ENCODE measurements around the gene C2orf92. TPM values are rescaled to one million over a fixed set of nuclear protein-coding genes. Genes with fewer than 3 reads are reported as not detected.

Gene C2orf92
- total and polyA plus RNA-seq, 2 donors (not counting 3 experiments of a cell fraction or from before 2014, with no cell fraction given) = 1.8 to 7.9 TPM

- Histone ChIP-seq H3K9me3 (replicated peaks; ENCODE audit: control insufficient read depth, insufficient read depth, low read length) (no peaks in the 10 kb centered on the region), H3K9me1 (replicated peaks; ENCODE audit: control insufficient read depth, extremely low read depth, insufficient read depth, low read length) (no peaks in the 10 kb centered on the region), H3K27ac (ENCODE audit: insufficient read depth, low read depth, low read length) (no peak overlapping the region), H3K9ac (replicated peaks; ENCODE audit: extremely low read depth, insufficient read depth, low read length) (no peak overlapping the region), H4K20me1 (replicated peaks; ENCODE audit: control insufficient read depth, extremely low read depth, insufficient read depth, low read length) (no peaks in the 10 kb centered on the region), H3K79me2 (ENCODE audit: control insufficient read depth, insufficient read depth, low read length) (no peaks in the 10 kb centered on the region), H3K4me3 (replicated peaks in 1 of 3; ENCODE audit: insufficient read depth in 1 of 3, low read depth in 1 of 3, low read length in 3 of 3) (no peak overlapping the region), H3K27me3 (ENCODE audit: control insufficient read depth in 2 of 2, insufficient read depth in 2 of 2, low read length in 2 of 2) (no peaks in the 10 kb centered on the region), H2AFZ (ENCODE audit: low read depth, low read length) (no peak overlapping the region), H3K36me3 (ENCODE audit: control insufficient read depth in 2 of 2, extremely low read depth in 1 of 2, insufficient read depth in 2 of 2, low read length in 2 of 2) (no peaks in the 10 kb centered on the region), H3K4me2 (ENCODE audit: insufficient read depth, low read length) (no peak overlapping the region), H3K4me1 (ENCODE audit: control insufficient read depth, extremely low read depth, insufficient read depth, low read length) (peaks cover 7% of the 10 kb centered on the region)
- ChIA-PET POLR2A (no interaction called here), CTCF (interaction anchor here (1.3 to 1.4 kb wide), 2 partner anchors 16 to 17 kb away, joined by 3 read pairs; no protein-coding TSS in a partner anchor)
- dilution Hi-C loops (cut with MboI; ENCODE audit: extremely low pct_ligation_motif_present, low sequenced_read_pairs) (no loop called here), intact Hi-C loops (cut with micrococcal nuclease) (no loop called here)
- DNase-seq (ENCODE audit: low read depth, low spot score) = no peak
- no TSS peak for BruUV-seq (replicated peaks)
- TF ChIP-seq MAX (IDR thresholded peaks at IDR 0.05; ENCODE audit: insufficient read depth, insufficient read length) (no peak), FOS (IDR thresholded peaks at IDR 0.05; ENCODE audit: borderline replicate concordance, insufficient read depth, low read length) (no peak), EZH2 (IDR thresholded peaks at IDR 0.05; ENCODE audit: borderline replicate concordance, low read depth, low read length, severe bottlenecking) (no peak), GATA2 (IDR thresholded peaks at IDR 0.05; ENCODE audit: insufficient read depth, insufficient read length, low read depth, low read length) (no peak), CTCF (IDR thresholded peaks at IDR 0.05; ENCODE audit: extremely low read depth in 1 of 2, insufficient read depth in 1 of 2, low read depth in 1 of 2, low read length in 2 of 2) (no peak)
- FAIRE-seq = no peak
Observed at GRCh38 chr2:97745474-97746174, 76.1 kb downstream of the C2orf92 start.

All from endothelial cell of umbilical vein (primary cell).